Gastroesophageal sphincter (tissue), 4 donors: ENCODE measurements around the gene NRSN1. TPM values are rescaled to one million over a fixed set of nuclear protein-coding genes. Genes with fewer than 3 reads are reported as not detected.

Experiments used
- ATAC-seq: fragments of 150-250 bp; one replicate; pipeline ENCODE4 v1.9.1; 2016; ENCODE audit warnings: mild to moderate bottlenecking, moderate library complexity
- H3K27ac ChIP-seq, 4 donors: fragments of 200-600 bp; sonication (generic) in 3 of 4; 1 replicate in 3 of 4; 2 replicates in 1 of 4; pipeline ENCODE4 v1.5.1; 2016 to 2019
- H3K27me3 ChIP-seq: fragments of 200-600 bp; sonication (generic); one replicate; pipeline ENCODE4 v1.5.1; 2019
- H3K36me3 ChIP-seq, 2 donors: fragments of 200-600 bp; sonication (generic); one replicate each; pipeline ENCODE4 v1.5.1; 2019; ENCODE audit warnings: control low read depth in 1 of 2
- H3K4me1 ChIP-seq, 3 donors: fragments of 200-600 bp; sonication (generic); 1 replicate in 2 of 3; 2 replicates in 1 of 3; pipeline ENCODE4 v1.5.1; 2016 to 2019; ENCODE audit warnings: control low read depth in 2 of 3
- H3K4me3 ChIP-seq, 2 donors: fragments of 200-600 bp; sonication (generic); one replicate each; pipeline ENCODE4 v1.5.1; 2019; ENCODE audit warnings: mild to moderate bottlenecking in 1 of 2, moderate library complexity in 1 of 2
- H3K9me3 ChIP-seq, 3 donors: fragments of 200-600 bp; sonication (generic); one replicate each; pipeline ENCODE4 v1.5.1; 2017 to 2019; ENCODE audit warnings: control low read depth in 2 of 3
- EP300 ChIP-seq: sonication (generic); formaldehyde crosslinking; IDR thresholded peaks from one replicate; pipeline ENCODE4 v1.6.1; 2017; ENCODE audit warnings: antibody characterized with exemption, mild to moderate bottlenecking
- POLR2A ChIP-seq, 2 donors: fragments of 450-650 bp; IDR thresholded peaks; one replicate each; pipeline ENCODE4 v1.6.1; 2017; ENCODE audit warnings: antibody characterized with exemption in 2 of 2, mild to moderate bottlenecking in 2 of 2, moderate library complexity in 1 of 2
- POLR2AphosphoS5 ChIP-seq: sonication (generic); formaldehyde crosslinking; IDR thresholded peaks from one replicate; pipeline ENCODE4 v1.6.1; 2017; ENCODE audit warnings: antibody characterized with exemption
- WGBS, 2 donors: methylation state at CpG; one replicate each; pipeline ENCODE4 v1.1.5; 2018; ENCODE audit warnings: low coverage in 1 of 2; 5-methylcytosine and 5-hydroxymethylcytosine counted together
- total RNA-seq, 4 donors: library from RNA; depleted of rRNA; stranded (reverse); fragments of >200 nt; gene quantifications; one replicate each; pipeline ENCODE4 v1.1.0, GENCODE V29; 2016
- TF ChIP-seq, protein P1 (sequence below), 4 experiments: fragments of 200-600 bp in 2 of 4; fragments of 450-650 bp in 2 of 4; sonication (generic) in 1 of 4; IDR thresholded peaks; one replicate each; pipeline ENCODE4 v1.5.1; 2017 to 2019; ENCODE audit warnings: antibody characterized with exemption in 4 of 4, mild to moderate bottlenecking in 2 of 4, moderate library complexity in 2 of 4

Gene NRSN1
- total RNA-seq, 4 donors from 2014 or later: 0.15 to 0.47 (median 0.40) TPM; not detected in 1

- ATAC-seq: no peak
- Histone ChIP-seq H3K9me3 (no peaks in the 10 kb centered on the region), H3K4me3 (no peak overlapping the region), H3K4me1 (no peaks in the 10 kb centered on the region), H3K27ac (no peak overlapping the region), H3K36me3 (no peaks in the 10 kb centered on the region), H3K27me3 (no peaks in the 10 kb centered on the region)
- TF ChIP-seq POLR2AphosphoS5: no peak
- no peak for TF ChIP-seq POLR2A (IDR thresholded peaks at IDR 0.05)
- TF ChIP-seq, protein P1, sequence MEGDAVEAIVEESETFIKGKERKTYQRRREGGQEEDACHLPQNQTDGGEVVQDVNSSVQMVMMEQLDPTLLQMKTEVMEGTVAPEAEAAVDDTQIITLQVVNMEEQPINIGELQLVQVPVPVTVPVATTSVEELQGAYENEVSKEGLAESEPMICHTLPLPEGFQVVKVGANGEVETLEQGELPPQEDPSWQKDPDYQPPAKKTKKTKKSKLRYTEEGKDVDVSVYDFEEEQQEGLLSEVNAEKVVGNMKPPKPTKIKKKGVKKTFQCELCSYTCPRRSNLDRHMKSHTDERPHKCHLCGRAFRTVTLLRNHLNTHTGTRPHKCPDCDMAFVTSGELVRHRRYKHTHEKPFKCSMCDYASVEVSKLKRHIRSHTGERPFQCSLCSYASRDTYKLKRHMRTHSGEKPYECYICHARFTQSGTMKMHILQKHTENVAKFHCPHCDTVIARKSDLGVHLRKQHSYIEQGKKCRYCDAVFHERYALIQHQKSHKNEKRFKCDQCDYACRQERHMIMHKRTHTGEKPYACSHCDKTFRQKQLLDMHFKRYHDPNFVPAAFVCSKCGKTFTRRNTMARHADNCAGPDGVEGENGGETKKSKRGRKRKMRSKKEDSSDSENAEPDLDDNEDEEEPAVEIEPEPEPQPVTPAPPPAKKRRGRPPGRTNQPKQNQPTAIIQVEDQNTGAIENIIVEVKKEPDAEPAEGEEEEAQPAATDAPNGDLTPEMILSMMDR (IDR thresholded peaks at IDR 0.05): no peak
- no peak for TF ChIP-seq EP300
- 13 to 38% methylated on average over 7 of the region's 8 CpGs for WGBS, 2 donors
Observed at GRCh38 chr6:24147511-24148153, 21.6 kb downstream of the NRSN1 start.

DNA sequence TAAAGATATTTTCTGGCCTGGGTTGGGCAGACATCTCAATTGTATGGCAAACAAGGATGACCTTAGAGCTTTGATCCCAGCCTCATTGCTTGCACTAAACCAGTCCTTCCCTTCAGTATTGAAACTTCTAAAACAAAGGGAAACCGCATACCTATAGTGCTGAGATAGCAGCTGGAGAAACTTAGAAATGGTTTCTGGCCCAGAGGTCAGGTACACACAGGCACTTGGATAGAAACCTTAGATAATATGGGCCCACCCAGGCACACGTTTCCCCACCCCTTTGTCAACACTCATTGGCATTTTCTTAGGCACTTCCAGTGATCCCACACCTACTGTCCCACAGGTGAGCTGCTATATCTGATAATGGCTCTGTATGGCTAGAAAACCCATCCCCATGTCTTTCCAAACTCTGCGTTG, 22.1 kb downstream of the NRSN1 start:
- no peaks in the 10 kb centered on the region for H3K36me3 ChIP-seq
- no peaks in the 10 kb centered on the region for H3K4me1 ChIP-seq
- H3K27ac ChIP-seq: no peak overlapping the region
- no peak overlapping the region for H3K4me3 ChIP-seq
- WGBS, 2 donors: 92 to 100% methylated on average over 2 to 3 of the region's 3 CpGs
- no peak for TF ChIP-seq EP300
- TF ChIP-seq, protein P1 (IDR thresholded peaks at IDR 0.05): no peak
- TF ChIP-seq POLR2AphosphoS5: no peak
- no peak for TF ChIP-seq POLR2A (IDR thresholded peaks at IDR 0.05)
- H3K27me3 ChIP-seq: no peaks in the 10 kb centered on the region
- no peaks in the 10 kb centered on the region for H3K9me3 ChIP-seq
- no peak for ATAC-seq

- no peaks in the 10 kb centered on the region for H3K36me3 ChIP-seq
- H3K9me3 ChIP-seq: no peaks in the 10 kb centered on the region
- no peak overlapping the region for H3K27ac ChIP-seq
- no peak overlapping the region for H3K4me3 ChIP-seq
- ATAC-seq: no peak
- TF ChIP-seq EP300 (no peak), POLR2AphosphoS5 (no peak), POLR2A (IDR thresholded peaks at IDR 0.05) (no peak)
- TF ChIP-seq, protein P1 (IDR thresholded peaks at IDR 0.05): no peak
- no peaks in the 10 kb centered on the region for H3K4me1 ChIP-seq
- H3K27me3 ChIP-seq: no peaks in the 10 kb centered on the region
Observed at GRCh38 chr6:24148684-24149083, 22.7 kb downstream of the NRSN1 start.

DNA sequence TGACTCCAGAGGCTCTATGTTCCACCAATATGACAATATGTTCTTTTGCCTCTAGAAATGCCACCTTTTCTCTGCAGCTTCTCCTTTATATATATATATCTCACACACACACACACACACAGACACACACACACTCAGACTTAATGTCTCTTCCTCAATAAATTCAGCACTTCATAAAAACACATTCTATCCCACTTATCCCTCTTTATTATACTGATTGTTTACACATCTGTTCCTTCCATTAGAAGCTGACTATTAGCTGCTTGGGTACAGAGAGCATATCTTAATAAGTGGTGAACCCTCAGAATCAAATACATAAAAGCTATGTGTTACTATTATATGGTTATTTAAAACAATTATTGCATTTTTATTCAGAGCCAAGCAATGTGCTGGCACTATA, 23.3 kb downstream of the NRSN1 start:
- Histone ChIP-seq H3K27me3 (no peaks in the 10 kb centered on the region), H3K9me3 (no peaks in the 10 kb centered on the region), H3K27ac (no peak overlapping the region), H3K4me1 (no peaks in the 10 kb centered on the region), H3K4me3 (no peak overlapping the region), H3K36me3 (no peaks in the 10 kb centered on the region)
- ATAC-seq: no peak
- TF ChIP-seq POLR2A (IDR thresholded peaks at IDR 0.05) (no peak), POLR2AphosphoS5 (no peak), EP300 (no peak)
- TF ChIP-seq, protein P1 (IDR thresholded peaks at IDR 0.05): no peak

- TF ChIP-seq, protein P1 (IDR thresholded peaks at IDR 0.05): no peak
- no peak for TF ChIP-seq POLR2AphosphoS5
- no peak for TF ChIP-seq POLR2A (IDR thresholded peaks at IDR 0.05)
- TF ChIP-seq EP300: no peak
- Histone ChIP-seq H3K4me1 (no peaks in the 10 kb centered on the region), H3K36me3 (no peaks in the 10 kb centered on the region), H3K4me3 (no peak overlapping the region), H3K9me3 (no peaks in the 10 kb centered on the region), H3K27ac (no peak overlapping the region), H3K27me3 (no peaks in the 10 kb centered on the region)
- 29 to 58% methylated on average over 2 to 3 of the region's 3 CpGs for WGBS, 2 donors
- no peak for ATAC-seq
Observed at GRCh38 chr6:24149836-24150235, 23.8 kb downstream of the NRSN1 start.
